C4-2B (cell line): Measurements from ENCODE around the gene SPDYC.
A peak's percentile ranks its signal among the peaks of the same experiment; 100 is the strongest.

Source experiments
- H3K27ac ChIP-seq: fragments of 450-650 bp; 2 replicates; pipeline ENCODE4 v1.5.1; 2017
- ZFX ChIP-seq: fragments of 450-650 bp; IDR thresholded peaks from 2 replicates; pipeline ENCODE4 v1.6.1; 2017
- TF ChIP-seq, protein P1 (sequence below): fragments of 450-650 bp; conservative IDR thresholded peaks from 2 replicates; pipeline ENCODE4 v1.5.1; 2017; ENCODE audit warnings: mild to moderate bottlenecking

SPDYC gene

DNA sequence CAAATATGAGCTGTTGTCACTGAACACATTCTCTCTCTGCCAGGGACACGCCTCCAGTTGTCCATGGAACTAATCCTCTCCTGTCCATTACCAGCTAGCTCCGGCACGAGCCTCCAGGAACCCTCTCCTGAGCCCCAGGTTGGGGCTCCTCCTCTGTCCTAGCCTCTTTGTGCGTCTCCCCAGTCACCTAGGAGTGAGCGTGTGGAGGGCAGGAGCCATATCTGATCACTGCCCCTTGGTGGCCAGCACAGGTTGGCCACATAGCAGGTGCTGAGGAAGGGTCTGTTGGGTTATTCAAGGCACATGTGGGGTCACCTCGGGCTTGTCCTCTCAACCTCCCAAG, 38.2 kb upstream of the SPDYC start:
- TF ChIP-seq, protein P1, sequence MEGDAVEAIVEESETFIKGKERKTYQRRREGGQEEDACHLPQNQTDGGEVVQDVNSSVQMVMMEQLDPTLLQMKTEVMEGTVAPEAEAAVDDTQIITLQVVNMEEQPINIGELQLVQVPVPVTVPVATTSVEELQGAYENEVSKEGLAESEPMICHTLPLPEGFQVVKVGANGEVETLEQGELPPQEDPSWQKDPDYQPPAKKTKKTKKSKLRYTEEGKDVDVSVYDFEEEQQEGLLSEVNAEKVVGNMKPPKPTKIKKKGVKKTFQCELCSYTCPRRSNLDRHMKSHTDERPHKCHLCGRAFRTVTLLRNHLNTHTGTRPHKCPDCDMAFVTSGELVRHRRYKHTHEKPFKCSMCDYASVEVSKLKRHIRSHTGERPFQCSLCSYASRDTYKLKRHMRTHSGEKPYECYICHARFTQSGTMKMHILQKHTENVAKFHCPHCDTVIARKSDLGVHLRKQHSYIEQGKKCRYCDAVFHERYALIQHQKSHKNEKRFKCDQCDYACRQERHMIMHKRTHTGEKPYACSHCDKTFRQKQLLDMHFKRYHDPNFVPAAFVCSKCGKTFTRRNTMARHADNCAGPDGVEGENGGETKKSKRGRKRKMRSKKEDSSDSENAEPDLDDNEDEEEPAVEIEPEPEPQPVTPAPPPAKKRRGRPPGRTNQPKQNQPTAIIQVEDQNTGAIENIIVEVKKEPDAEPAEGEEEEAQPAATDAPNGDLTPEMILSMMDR, result no peak
- TF ChIP-seq ZFX, result no peak
- H3K27ac ChIP-seq, result no peak overlapping the region

DNA sequence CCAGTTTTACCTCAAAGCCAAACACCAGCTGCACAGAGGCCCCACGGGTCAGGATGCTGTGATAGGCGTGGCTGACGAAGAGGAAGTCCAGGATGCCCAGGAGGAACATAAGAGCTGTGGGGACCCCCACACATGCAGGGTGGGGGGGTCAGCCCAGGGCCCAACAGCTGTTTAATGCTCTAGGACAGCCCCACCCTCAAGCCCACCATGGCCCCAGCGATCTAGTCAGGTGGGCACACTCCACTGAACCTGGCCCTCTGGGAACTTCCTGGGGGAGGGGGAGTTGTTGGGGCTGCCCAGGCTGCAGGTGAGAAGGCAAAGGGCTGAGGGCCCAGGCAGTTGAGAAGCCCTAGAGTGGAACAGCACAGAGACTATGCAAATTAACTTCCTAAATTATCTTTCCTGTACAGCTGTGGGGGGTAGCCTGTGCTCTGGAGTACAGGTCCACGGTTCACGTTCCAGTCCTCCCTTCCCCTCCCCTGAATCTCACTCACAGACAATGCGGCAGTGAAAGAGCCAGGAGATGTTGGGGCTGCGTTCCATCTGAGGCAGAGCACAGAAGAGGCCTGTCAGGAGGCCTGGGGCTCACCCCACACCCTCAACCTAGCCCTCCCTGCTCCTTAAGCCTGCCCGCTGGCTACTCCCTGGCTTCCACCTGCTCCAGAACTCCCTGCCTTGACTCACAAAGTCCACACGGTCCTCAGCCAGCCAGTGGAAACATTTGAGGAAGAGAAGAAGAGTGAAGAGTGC, 37.6 kb upstream of the SPDYC start:
- TF ChIP-seq, protein P1, result no peak
- TF ChIP-seq ZFX, result no peak
- peak overlapping the region; percentile 96 for H3K27ac ChIP-seq

DNA sequence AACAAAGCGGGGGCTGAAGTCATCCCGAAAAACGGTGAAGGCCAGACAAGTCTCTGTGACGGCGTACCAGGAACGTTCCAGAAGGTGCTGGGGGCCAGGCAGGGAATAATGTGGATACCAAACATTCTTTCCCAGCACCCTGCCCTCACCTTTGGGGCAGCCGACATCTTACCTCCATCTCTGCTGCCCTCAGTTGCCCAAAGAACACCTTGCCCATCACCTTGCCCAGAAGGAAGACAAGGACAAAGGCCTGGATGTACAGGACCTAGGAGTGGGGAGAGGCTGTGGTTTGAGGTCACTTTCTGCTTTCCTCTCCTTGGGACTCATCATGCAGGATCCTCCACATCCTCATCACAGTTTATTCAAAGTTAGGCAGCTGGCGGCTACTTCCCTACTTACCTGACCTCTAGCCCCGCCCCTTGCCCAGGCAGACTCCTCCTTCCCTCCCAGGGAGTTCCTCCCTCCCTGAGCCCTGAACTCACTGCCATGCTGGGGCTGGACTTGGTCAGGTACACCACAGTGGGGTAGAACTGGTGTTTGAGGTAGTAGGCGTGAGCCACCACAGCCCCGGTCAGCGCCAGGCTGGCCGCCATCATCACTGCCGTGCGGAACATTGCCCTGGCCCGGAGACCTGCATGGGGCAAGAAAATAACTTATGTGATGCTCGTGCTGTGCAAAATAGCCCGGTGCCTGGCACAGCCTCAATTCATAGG, 36.9 kb upstream of the SPDYC start:
- no peak for TF ChIP-seq ZFX
- TF ChIP-seq, protein P1, result no peak
- peak overlapping the region; percentile 96 for H3K27ac ChIP-seq

DNA sequence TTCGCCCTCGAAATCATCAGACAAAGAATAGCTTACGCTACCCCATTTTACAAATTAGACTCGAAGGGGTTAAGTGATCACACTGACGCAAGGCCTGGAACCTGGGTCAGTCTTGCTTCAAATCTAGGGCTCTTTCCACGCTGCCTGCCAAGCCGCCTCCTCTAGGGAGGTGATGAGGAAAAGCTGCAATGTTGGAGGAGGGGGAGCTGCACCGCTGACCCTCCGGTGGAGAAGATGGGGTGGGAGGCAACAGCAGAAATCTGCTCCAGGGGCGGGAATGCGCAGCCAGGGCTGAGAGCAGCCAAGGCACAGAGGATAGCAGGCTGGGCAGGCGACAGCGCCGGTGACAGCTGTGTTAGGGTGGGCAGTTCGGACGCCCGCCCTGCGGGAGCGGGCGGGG, 36.3 kb upstream of the SPDYC start:
- peak overlapping the region; percentile 96 for H3K27ac ChIP-seq
- TF ChIP-seq, protein P1, result no peak
- no peak for TF ChIP-seq ZFX

DNA sequence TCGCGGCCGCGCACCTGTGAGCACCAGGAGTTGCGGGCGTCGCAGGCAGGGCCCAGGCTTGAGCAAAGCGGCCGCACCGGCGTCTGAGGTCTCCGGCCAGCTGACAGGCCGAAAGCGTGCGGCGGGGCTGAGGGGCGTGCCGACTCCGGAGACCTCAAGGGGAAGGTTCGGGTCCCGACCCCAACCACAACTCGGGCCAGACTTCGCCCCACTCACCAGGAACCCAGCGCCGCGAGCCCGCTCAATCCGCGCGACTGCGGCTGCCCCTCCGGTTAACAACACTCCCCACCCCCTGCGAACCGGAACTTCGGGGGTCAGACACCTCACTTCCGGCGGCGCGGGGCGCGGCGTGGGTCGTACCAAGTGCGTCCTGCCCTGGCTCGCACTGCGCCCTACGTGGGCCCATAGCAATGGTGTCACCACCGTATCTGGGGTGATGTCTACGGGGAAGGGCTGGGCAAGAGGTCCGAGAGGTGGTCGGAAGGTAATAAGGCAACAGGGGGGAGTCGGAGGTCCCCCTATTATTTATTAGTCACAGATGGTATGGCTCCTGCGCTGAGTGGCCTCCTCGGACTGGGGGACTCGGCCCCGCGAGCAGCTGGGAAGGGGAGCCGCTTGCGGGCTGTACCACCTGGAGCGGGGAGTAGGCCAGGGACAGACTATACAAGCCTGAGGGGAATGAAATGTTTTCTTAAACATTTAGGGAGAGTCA, 35.6 kb upstream of the SPDYC start, which contains the start of gene SYVN1:
Gene SYVN1 (minus strand): TSS at position 280 of the 712 bp plus-strand sequence. CDS start 918 bp downstream, outside the sequence.
- TF ChIP-seq, protein P1, result no peak
- TF ChIP-seq ZFX, result peak; percentile 80; the same call in 1 of the 2 replicates
- H3K27ac ChIP-seq, result peak within 1 kb of the TSS; percentile 96

DNA sequence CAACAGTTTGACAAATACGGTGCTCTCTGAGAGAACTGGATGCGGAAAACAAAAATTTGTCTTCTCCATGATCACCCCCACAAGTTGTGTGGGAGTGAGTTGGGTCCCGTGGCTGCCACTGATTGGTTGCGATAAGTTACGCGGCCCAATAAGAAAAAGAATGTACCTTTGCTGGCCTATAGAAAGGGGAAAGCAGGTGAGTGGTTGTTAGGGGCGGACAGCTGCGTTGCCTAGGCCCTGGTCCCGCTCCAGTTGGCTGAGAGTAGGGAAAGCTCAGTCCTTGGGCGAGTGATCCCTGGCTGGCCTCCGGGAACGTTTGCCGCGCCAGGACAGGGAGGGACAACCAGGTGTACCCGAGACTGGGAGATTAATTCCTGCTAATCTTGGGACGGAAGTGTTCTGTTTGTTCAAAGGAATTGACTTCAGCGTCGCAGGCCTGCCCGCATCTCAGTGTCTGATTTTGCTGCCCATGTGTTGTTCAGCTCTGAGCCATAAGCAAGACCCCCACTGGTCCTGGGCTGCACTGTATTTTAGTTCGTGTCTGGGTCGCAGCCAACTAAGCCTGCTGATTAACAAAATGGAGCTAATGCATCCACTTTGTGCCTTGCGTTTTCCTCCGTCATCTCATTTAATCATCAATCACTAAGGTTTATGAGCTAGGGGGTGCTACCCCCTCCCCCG, 34.9 kb upstream of the SPDYC start:
- H3K27ac ChIP-seq, result peak overlapping the region; percentile 96
- TF ChIP-seq, protein P1, result no peak
- TF ChIP-seq ZFX, result no peak
